HG02884 (cell line): ENCODE measurements around the gene MAP6.

Source experiments
- ATAC-seq: cut with Tn5 transposase; IDR thresholded peaks from one replicate; pipeline ENCODE4 v1.9.1; 2021; ENCODE audit warnings: mild to moderate bottlenecking, moderate library complexity; ENCODE audit not compliant: unreplicated experiment

MAP6 gene

DNA sequence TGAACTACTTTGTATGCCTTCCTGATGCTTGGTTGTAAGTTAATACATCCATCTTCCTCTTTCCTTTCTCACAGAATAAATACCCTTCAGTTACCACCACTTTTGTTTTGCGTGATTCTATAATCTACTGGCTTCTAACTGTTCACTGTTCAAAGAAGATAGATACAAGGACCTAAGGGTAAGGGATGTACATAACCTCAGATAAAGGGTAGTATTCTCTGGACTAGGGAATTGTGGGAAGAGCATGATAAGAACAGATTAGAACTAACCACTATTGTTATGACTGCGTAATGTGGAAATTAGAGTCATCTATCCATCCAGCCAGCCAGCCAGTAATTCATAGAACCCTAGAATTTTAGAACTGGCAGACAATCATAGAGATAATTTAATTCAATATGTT lies 36.4 kb downstream of the MAP6 start:
- no peak for ATAC-seq

DNA sequence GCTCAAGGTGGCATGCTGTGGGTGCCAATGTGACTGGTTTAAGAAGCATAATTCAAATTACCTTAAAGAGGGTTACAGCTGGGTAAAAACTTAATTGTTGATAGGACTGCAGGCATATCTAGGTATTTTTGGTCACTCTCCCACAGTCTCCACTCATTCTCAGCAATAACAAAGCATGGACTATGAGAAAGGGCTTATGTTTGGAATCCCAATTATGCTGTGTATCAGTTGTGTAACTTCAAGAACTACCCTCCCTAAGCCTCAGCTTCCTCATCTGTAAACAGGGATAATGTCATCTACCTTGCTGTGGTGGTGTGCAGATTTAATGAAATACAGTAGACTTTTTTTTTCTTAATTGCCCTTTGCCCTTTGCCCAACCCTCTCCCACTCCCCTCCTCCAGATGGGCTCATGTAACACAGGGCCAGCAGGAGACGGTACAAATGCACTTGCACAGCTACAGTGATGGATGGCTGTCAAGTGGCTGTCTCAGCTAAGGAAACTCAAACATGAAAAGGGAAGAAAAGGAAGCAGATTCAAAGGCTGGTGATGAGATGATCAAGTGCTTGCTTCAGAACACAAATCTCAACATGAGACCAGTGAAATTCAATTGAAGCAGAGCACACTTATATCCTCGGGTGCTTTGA lies 37.6 kb downstream of the MAP6 start:
- no peak for ATAC-seq

DNA sequence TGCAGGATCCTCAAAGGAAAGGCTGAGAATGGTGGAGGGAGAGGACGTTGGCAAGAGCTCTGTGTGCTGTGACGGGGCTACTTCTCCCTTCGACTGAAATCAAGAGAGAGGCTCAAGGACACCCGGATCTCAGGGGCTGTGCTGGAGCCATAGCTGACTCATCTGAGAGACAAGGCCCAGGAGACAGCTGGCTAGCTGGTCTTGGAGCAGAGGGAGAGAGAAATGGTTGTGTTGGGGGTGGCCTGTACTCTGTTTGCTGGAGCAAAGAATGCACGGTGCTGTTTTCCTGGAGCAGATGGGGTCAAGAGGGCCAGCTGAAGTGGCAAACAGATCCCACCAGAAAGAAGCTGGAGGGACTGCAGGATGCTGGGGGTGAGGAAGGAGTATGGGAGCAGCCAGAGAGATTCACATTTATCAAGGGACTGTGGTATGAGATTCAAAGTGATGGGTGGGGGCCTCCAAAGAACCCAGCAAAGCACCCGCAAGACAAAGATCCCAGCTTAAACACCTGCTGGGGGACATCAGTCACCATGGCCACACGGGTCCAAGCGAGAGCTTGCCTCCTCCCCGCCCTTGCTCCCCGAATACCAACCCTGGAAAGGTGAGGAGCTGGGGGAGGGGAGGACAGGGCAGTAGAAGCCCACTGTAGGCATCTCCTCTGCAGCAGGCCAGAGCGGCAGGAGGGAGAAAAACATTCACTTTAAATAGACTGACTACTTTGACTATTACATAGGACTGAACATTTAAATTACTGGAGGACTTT lies 40.8 kb downstream of the MAP6 start:
- ATAC-seq: no peak

DNA sequence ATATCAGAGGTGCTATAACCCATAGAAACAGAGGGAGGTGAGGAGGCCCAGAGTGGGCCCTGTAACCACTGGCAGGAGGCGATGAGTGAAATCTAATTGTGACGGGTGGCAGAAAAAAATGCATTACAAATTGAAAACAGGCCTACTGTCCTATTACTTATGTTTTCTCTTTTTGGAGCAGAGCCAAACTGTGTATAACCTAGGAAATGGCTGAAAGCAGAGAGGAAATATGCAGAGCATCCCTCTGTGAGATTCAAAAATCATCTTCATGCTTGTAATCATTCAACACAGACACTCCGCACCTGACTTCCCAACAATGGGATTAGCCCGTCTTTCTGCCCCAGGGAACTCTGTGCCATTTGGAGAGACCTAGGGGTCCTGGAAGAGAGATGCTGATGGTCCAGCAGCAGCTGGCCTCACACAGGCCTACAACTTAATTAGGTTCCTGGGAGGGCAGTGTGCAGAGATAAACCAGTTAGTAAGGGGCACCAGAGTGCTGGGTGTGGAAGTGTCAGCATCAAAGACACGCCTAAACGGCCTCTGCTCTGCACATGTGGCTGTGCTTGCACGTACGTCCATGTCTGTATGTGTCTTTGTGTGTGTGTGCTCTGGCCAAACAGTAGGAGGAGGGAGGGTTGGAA lies 41.8 kb downstream of the MAP6 start:
- no peak for ATAC-seq

DNA sequence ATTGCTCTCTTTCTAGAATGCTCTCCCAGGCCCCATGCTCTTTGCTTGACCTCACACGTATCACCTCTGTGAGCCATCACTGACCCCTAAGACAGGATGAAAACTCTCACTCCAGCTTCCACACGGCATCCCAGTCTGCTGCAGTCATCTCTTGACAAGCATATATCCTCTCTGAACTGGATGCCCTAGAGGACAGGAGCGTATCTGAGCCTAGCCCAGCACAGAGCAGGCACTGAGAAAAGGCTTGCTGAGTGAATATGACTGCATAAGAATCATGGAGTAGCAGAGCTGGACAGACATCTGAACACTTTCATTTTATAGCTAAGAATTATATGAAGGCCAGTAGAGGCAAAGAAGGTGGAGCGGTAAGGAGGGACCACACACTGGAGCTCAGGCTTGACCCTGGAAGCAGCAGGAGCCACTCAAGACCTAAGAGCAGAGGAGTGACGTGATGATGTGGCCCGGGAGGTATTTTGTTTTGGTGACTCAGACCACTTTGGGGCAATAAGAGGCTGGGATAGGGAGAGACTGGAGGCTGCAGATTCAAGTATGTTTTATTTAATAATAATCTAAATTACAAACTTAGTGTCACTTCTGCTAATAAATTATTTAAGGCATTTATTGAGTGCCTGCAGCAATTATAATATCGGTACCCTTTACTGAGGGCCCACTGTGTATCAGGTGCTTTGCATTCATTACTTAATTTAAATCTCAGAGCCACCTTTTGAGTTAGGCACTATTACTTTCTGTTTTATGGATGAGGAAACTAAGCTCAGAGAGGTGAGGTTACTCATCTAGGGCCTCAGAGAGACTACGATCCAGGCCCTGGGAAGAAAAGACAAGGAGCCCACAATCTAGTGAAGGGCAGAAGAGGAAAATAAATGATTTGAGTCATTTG lies 42.6 kb downstream of the MAP6 start:
- ATAC-seq: no peak

DNA sequence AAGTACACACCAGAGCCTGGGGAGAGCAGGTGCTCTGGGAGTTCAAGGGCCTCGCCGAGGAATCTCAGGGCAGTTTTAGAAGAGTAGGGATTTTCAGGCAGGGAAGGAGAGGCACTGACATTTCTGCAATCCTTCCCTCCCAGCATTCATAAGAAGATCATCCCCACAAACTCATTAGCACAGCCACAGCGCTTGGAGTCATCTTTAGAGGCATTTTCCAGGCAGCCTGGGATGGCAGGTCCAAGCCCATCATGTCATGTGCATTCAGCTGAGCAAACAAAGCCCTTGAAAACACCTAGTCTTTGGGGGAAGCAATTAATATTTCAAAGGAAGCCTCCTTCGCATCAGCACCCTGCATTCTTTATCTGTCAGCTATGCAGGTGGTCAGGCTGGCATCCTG lies 43.8 kb downstream of the MAP6 start:
- ATAC-seq: no peak

DNA sequence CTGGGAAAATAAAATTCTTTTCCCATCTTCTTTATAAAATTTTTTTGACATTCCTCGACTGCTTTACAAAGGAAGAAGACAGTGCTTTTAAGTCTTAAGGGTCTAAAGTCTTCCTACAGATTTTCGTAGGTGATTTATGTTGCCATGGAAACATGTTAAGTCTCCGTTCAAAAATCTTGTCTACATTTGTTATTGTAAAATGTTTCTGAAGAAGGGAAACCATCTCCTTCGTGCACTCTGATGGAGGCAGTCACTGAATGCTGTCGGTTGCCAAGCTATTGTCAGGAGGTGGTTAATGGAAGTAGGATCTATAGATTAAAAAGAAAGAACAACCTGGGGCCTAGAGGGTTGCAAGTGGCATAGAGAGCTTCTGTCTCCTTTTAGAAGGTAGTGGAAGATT lies 52.6 kb downstream of the MAP6 start:
- no peak for ATAC-seq

DNA sequence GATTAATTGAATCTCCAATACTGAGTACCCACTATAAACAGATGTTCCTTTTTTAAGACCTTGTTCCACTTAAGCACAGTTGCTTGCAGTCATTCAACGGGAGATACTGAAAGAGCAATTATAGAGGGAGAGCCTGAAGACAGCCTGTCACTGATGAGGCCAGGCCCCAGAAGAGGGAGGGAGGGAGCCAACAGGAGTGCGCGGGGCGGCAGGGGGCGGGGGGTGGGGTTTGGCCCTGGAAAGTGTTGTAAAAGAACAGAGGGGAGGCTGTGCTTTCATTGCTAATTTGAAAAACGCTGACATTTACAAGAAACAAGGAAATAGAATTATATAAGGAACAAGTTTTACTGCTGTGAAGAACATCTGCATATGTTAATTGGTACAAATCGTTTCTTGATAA lies 53.1 kb downstream of the MAP6 start:
- no peak for ATAC-seq

DNA sequence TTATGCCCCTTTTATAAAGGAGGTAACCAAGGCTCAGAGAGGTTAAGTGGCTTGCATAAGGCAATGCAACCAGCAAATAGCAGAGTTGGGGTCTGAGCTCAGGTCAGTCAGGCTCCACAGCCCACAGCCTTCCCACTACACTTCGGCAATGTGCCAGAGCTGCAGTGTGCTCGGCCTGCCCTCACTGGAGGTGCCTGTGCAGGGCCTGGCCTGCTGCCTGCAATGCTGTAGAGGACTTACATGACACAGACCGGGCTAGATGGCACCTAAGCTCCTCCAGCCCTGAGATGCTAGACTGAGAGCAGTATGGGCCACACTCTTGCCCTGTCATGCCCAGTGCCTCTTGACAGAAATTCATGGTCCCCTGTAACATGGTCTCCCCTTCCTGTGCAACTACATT lies 57.0 kb downstream of the MAP6 start:
- no peak for ATAC-seq

DNA sequence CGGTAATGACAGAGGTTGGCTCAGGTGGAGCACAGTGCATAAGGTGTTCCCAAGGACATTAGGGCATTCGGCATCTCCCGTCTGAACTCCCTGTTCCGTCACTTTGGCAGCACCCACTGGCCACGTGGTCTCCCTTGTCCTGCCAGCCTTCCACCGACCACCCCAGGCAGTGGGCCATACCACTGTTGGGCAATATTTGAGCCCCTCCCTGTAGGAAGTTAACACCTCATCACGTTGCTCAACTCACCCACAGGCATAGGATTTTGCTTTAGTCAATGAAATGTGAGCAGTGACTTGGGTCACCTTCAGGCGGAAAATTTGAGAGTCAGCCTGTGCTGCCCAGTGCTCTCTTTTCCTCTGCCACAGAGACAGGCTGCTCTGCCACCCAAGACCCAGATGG lies 62.7 kb downstream of the MAP6 start:
- no peak for ATAC-seq

DNA sequence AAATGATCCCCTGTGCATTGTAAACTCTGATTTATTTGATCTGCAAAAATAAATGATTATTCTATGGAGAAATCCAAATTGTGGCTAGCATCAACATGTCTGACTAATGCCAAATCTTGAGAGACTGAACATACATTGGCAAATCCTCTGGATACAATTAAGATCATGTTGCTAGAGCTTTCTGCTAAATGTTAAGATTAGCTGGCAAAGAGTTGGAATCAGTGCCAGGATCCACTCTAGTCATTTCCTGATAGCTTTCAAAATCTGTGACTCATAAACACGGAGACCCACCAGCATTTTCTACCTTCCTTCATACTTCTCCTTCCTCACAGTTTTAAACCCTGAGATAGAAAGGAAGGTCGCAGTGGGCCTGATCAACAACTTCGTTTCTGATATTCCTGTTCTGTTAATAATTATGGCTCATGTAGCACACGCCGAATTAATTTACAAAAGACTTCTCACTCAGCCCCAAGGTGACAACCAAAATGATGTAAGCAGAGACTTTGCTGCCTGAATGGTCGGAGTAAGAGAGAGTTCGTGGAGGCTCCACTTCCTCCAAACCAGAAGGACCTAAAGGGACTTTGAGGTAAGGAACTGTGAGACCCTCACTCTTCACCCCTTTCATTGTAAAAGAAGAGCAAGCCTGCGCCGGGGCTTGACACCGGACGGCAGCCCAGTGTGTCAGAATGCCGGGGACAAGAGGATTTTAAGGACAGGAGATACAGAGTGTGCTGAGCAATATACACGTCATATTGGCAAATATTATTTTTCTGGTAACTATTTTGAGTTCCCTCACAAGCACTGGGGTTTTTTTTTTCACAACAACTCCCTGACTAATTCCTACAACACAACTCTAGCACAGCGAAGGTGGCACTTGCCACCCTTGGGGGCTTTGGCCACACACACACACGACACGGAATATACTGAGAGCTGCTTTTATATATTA lies 64.8 kb downstream of the MAP6 start:
- no peak for ATAC-seq

DNA sequence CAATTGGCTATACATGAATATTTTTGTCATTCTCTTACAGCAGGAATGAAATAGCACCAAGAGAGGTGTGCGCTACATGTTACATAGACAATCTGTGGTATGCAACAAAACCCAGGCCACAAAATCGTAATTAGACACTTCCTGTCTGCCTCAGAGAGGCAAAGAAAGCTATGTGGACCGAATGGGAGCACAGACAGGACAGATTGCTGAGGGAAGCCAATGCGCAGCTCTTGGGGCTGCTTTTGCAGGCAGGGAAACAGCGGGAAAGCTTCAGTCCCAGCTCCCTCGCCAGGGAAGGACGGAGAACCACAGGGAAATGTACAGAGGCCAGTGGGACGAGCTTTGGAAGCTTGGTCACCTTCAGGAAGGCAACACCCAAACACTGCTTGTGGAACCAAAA lies 65.9 kb downstream of the MAP6 start:
- ATAC-seq: no peak

DNA sequence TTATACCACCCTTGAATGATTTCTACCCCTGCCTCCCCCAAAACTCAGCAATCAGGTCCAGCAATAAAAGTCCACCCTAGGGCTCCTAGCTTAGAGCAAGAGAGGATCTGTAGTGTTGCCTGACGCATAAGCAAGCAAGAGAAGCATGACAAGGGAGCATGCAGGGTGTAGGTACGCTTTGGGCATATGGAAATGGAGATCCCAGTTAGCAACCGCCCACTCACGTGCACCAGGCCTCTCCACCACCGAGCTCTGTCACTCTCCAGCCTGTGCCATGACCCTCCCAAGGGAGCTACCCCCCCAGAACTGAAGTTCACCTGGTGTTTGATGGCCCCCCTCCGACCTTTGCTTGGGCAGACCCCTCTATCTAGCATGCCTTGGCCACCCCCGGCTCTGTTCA lies 67.3 kb downstream of the MAP6 start:
- ATAC-seq: no peak

DNA sequence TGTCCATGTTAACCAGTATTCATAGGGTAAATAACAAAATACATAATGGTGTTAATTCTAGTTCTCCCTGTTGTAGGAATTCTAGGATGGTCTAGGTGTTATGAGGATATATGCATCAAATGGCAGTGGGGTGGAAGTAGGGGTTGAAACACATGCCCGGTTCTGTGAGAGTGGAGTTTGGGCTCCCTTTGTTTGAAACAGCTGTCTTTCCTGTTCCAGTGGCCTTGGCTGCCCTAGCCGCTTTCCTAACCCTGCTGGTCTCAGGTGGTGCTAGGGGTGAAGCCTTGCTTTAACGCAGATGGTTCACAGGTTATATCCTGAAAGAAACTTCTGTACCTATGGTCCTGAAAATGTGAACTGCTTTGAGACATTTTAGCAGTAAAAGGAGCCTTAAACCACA lies 68.5 kb downstream of the MAP6 start:
- ATAC-seq: no peak

DNA sequence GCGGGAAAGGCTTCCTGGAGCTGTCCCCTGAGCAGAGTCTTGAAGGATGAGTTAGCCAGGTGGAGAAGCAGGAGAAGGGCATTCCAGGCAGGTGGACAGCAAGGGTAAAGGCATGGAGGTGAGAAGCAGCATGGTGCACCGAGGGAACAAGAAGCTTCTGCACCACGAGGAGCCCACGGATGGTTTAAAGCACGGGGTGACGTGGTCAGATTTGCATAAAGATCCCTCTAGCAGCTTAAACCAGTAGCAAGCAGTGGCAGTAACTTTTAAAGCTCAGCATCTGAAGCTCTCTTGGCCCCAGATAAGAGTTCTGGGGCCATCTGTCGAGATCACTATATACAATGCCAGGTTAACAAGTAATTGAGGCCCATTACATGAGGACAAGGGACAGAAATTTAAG lies 69.9 kb downstream of the MAP6 start:
- ATAC-seq: no peak

DNA sequence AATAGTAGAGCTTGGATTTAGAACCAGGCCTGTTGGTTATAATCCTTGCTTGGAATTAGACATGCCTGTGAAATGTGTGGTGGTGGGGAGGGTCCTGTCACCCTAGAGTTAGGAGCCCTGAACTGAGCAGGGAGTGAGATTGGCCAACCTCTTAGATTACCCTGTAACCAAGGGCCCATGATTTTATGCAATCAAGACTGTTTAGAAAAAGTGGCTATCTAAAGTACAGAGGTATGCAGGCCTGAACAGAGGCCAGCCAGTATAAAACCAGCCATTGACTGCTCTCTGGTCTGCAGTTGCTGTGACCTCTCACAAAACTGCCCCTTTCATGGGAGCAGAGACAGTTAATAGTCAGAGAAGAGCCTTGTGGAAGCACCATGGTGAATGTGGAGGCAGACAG lies 70.6 kb downstream of the MAP6 start:
- no peak for ATAC-seq

DNA sequence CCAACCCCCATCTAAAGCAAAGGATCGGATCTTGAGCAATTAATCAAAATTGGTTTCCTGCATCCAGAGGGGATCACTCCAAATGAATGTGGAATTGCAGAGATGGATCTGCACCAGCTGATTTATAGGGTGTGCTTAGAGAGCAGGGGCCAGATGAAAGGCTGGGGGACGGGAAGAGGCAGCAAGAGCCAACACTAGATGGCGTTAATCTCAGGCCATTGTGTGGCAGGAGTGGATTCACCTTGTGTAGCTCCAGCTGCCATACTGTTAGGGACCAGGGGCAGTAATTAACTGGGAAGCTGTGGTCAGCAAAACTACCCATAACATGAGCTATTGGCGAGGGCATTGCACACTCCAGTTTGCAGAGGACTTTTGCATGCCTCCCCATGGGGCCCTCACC lies 71.2 kb downstream of the MAP6 start:
- ATAC-seq: no peak

DNA sequence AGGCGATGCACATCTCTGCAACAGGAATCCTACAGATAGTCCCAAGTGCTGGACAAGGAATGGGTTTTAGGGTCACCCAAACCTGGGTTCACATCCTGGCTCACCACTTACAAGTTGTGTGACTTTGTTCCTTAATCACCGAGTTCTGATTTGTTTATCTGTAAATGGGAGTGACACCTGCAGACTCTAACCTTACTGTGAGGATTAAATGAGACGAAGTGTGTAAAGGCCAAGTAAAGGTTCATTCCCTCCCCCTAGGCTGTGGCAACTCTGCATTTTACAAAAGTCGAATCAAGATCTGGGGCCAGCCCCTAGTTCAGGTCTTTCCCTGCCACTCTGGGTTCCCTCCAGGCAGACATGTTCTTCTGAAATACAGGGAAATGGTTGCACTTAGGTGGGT lies 71.9 kb downstream of the MAP6 start:
- ATAC-seq: no peak

DNA sequence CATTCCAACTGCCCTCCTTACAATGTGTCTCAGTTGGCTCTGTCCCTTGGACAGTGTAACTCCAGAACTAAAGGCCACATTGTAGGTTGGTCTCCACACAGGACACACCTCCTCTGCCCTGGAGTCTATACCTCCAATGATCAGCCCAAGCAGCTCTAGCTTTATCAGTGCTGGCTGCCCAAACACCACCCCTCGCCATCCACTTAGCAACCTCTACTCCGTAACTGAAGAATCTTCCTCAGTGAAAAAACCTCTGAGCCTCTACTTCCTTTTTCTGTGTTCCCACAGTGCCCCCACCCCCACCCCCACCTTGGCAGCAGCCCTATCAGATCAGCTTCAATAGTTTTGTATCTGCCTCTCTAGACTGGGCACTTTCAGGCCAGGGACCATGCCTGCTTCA lies 73.4 kb downstream of the MAP6 start:
- ATAC-seq: no peak

DNA sequence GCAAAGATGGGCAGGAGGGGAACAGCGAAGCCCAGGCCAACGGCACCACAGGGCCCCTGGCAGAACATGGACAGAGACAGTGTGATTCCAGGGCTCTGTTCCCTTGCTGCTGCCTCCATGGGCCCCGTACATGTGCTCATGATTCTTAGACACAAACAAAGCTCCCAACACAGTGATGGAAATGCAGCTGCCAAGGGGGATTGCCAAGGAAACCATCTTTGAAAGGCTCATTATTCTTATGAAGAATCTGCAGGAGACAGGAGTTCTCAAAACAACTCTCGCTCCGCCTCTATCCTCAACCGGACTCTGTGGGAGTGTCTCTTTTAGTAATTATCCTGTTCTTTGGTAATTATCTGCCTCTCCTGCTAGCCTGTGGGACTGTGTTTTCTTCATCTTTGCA lies 74.6 kb downstream of the MAP6 start:
- ATAC-seq: no peak
